Measurements from ENCODE around the gene SLC17A5. TPM values are rescaled to one million over a fixed set of nuclear protein-coding genes. Genes with fewer than 3 reads are reported as not detected.

Gene SLC17A5
- total RNA-seq, 4 donors from 2014 or later, result 11.3 to 13.2 (median 12.2) TPM

DNA sequence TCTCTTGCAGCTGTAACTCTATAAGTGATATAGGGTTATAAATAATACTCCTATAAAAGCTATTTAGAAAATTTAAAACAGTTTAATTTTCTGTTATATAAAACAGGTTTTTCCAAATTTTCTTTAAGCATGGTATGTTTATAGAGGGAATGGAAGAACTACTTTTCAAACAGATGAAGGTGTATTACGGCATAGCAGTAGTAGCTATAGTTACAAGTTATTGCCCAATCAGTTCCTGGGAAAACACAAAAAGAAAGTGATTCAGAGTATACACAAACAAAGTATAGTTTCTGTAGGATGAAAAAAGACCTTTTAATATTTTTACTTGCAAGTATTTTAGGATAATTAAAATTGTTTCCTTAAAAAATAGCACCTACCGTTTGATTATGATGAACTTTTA is 9.8 kb downstream of the SLC17A5 start:
- DNase-seq (ENCODE audit: low spot score in 2 of 2), result no peak
- TF ChIP-seq, protein P1, sequence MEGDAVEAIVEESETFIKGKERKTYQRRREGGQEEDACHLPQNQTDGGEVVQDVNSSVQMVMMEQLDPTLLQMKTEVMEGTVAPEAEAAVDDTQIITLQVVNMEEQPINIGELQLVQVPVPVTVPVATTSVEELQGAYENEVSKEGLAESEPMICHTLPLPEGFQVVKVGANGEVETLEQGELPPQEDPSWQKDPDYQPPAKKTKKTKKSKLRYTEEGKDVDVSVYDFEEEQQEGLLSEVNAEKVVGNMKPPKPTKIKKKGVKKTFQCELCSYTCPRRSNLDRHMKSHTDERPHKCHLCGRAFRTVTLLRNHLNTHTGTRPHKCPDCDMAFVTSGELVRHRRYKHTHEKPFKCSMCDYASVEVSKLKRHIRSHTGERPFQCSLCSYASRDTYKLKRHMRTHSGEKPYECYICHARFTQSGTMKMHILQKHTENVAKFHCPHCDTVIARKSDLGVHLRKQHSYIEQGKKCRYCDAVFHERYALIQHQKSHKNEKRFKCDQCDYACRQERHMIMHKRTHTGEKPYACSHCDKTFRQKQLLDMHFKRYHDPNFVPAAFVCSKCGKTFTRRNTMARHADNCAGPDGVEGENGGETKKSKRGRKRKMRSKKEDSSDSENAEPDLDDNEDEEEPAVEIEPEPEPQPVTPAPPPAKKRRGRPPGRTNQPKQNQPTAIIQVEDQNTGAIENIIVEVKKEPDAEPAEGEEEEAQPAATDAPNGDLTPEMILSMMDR (IDR thresholded peaks at IDR 0.05), result no peak
- intact Hi-C loops (cut with DNase I; ENCODE audit: low total_unique reads), result no loop called here
- no peak overlapping the region for H3K4me3 ChIP-seq (ENCODE audit: low read depth, poor library complexity, severe bottlenecking)
- 81 to 92% methylated on average over 2 of the region's 2 CpGs for WGBS, 2 donors

- no peak for DNase-seq (ENCODE audit: low spot score in 2 of 2)
- TF ChIP-seq, protein P1 (IDR thresholded peaks at IDR 0.05), result no peak
- no peak for TF ChIP-seq POLR2A (IDR thresholded peaks at IDR 0.05)
- H3K4me3 ChIP-seq (ENCODE audit: low read depth, poor library complexity, severe bottlenecking), result no peak overlapping the region
- intact Hi-C loops (cut with DNase I; ENCODE audit: low total_unique reads), result no loop called here
- WGBS, 2 donors, result 56 to 58% methylated on average over 2 of the region's 2 CpGs
Observed at GRCh38 chr6:73642530-73642929, 11.3 kb downstream of the SLC17A5 start.

DNA sequence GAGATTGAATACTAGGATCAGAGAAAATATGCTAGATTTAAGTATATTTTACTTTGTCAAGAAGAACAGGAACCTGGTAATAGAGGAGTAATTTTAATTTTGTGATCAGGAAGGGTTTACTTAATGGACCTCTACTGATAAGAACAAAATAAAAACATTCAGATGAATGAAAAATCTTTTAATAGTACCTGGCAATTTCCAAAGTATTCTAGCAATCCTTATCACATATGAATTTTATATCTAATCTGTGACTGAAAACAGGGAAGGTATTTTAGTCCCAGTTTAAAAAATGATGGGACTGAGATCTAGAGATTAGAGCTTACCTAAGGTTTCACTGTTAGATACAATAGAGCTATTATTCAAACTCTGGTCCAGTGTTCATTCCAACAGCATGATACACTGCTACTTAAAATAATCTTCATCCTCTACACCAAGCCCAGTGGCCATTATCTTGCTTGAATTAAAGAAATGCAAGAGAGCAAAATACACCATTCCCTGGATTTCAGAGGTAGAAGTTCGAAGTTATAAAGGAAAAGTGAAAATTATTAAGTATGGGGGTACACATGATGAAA is 13.5 kb downstream of the SLC17A5 start:
- WGBS, 2 donors, result 83 to 97% methylated on average over 1 of the region's 1 CpG
- TF ChIP-seq, protein P1 (IDR thresholded peaks at IDR 0.05), result no peak
- no peak for TF ChIP-seq POLR2A (IDR thresholded peaks at IDR 0.05)
- no peak for DNase-seq (ENCODE audit: low spot score in 2 of 2)
- no peak overlapping the region for H3K4me3 ChIP-seq (ENCODE audit: low read depth, poor library complexity, severe bottlenecking)
- intact Hi-C loops (cut with DNase I; ENCODE audit: low total_unique reads), result no loop called here

DNA sequence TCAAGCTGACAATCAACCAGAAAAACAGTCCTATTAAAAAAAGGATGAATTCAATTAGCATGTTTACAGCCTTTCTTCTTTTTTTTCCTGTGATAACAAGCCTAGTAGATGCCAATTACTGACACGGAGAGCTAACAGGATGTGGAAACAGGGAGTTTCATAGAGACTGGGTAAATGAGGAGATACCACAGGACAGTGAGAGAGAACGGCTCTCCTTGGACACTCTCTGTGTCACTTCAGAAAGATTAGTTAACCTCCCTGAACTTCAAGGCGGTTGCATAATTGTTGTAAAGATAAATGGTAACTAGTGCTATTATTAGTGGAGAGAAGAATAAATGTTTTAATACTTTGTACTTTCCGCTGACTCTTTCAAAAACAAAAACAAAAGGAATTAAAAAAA is 14.8 kb downstream of the SLC17A5 start:
- DNase-seq (ENCODE audit: low spot score in 2 of 2), result no peak
- H3K4me3 ChIP-seq (ENCODE audit: low read depth, poor library complexity, severe bottlenecking), result no peak overlapping the region
- no peak for TF ChIP-seq POLR2A (IDR thresholded peaks at IDR 0.05)
- TF ChIP-seq, protein P1 (IDR thresholded peaks at IDR 0.05), result no peak
- 73% methylated on average over 4 of the region's 4 CpGs for WGBS, 2 donors
- intact Hi-C loops (cut with DNase I; ENCODE audit: low total_unique reads), result no loop called here

GRCh38 chr6:73637404-73637803 is 16.4 kb downstream of the SLC17A5 start:
- no peak for TF ChIP-seq POLR2A (IDR thresholded peaks at IDR 0.05)
- TF ChIP-seq, protein P1 (IDR thresholded peaks at IDR 0.05), result no peak
- intact Hi-C loops (cut with DNase I; ENCODE audit: low total_unique reads), result no loop called here
- 74 to 81% methylated on average over 2 of the region's 2 CpGs for WGBS, 2 donors
- no peak overlapping the region for H3K4me3 ChIP-seq (ENCODE audit: low read depth, poor library complexity, severe bottlenecking)
- no peak for DNase-seq (ENCODE audit: low spot score in 2 of 2)

GRCh38 chr6:73636048-73636447 is 17.7 kb downstream of the SLC17A5 start:
- TF ChIP-seq, protein P1 (IDR thresholded peaks at IDR 0.05), result no peak
- no peak for TF ChIP-seq POLR2A (IDR thresholded peaks at IDR 0.05)
- no peak overlapping the region for H3K4me3 ChIP-seq (ENCODE audit: low read depth, poor library complexity, severe bottlenecking)
- DNase-seq (ENCODE audit: low spot score in 2 of 2), result no peak
- intact Hi-C loops (cut with DNase I; ENCODE audit: low total_unique reads), result no loop called here
